Measurements from ENCODE around the gene DCD.

- TF ChIP-seq CTCF (IDR thresholded peaks at IDR 0.05; ENCODE audit: borderline replicate concordance, extremely low read depth, low read length, poor library complexity, severe bottlenecking) = no peak
- no peak for TF ChIP-seq EZH2 (IDR thresholded peaks at IDR 0.05; ENCODE audit: borderline replicate concordance, low read depth, low read length, severe bottlenecking)
These were observed 4.9 kb upstream of the DCD start for GRCh38 chr12:54653025-54653424.
